Superior temporal gyrus (tissue), 1 donor: ENCODE results near the gene FSTL5.
"Not testable (repeated sequence)": the region's sequence is repeated elsewhere in the genome, so short reads cannot be mapped to it uniquely, and the experiment has no call there.

Source experiments
- DNase-seq: peaks from one replicate; pipeline ENCODE4 v3.0.0-alpha.2; 2016; ENCODE audit errors: extremely low spot score

Gene FSTL5

DNA sequence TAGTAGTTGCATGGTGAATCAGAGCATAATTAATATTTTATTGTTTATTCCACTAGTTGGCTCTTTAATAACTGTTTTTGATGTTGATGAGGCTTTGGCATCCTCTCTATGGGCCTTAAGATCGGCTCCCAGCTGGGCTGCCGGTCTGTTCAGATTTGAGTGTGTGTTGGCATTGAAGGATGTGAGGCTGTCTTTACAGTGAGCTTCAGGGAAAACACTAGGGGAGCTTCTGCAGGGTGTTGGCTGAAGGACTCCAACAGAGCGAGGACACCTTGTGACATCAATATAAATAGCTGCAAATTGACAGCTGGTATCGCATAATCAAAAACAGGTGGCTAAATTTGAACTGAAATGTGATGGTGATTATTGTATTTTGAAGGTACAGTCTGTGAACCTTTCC lies 322.0 kb downstream of the FSTL5 start:
- no peak for DNase-seq

- no peak for DNase-seq
Observed at GRCh38 chr4:161829591-161829990, 334.2 kb downstream of the FSTL5 start.

DNA sequence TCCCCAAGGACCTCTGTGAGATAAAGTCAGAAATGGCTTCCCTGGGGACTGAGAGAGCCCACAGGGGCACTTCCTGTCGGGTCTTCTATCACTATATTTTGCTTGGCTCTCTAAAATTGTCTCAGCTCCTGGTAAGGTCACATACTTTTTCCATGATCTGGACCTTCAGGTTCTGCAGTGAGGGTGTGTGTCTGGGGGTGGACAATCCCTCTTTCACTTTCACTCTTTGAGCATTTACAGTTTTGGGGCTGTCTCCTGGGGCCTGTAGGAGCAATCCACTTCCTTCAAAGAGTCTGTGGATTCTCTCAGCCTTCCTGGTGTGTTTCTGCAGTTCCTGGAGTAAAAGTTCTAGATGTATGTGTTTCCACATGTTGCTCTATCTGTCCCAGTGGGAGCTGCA lies 335.7 kb downstream of the FSTL5 start:
- DNase-seq: no peak

DNA sequence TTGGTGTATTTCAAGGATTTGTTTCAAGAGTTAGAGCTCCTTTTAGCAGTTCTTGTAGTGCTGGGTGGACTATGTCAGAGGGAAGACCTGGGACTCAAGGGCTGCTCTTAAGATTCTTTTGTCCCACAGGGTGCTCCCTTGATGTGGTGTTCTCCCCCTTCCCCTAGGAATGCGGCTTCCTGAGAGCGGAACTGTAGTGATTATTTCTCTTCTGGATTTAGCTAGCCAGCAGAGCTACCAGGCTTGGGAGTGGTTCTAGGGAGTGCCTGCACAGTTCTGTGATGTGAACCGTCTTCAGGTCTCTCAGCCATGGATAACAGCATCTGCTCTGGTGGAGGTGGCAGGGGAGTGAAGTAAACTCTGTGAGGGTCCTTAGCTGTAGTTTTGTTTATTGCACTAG lies 336.8 kb downstream of the FSTL5 start:
- no peak for DNase-seq

- no peak for DNase-seq
Observed at GRCh38 chr4:161823450-161823849, 340.4 kb downstream of the FSTL5 start.

DNA sequence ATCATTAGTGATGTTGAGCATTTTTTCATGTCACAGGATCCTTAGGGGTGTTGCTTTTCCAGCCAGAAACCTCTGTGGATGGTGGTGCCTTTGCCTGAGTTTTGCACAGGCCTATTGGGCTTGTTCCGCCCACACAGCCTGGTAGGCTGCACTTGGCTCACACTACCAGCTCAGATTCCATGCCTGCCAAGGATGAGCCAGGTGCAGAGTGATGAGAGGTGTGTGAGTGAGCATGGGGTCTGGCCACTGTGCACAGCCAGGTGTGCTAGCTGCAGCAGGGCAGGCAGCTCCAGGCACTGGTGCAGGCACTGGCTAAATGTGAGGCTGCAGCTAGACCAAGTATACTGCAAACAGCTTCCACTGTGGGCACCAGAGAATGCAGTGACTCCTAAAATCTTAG lies 341.6 kb downstream of the FSTL5 start:
- DNase-seq: no peak

DNA sequence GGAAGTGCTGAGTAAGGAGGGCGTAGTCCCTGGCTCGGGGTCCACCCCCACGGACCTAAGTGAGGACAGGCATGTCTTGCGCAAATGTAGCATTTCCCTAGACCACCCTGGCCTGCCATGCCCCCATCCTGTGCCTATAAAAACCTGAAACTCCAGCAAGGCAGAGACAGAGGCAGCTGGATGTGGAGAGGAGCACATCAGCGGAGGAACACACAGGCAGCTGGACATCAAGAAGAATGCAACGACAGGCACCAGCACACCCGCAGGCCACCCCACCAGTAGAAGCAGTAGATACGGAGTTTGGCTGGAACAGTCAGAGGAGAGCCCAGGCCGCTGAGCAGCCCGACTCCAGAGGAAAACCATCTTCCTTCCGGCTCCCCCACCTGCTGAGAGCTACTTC lies 345.9 kb downstream of the FSTL5 start:
- DNase-seq: no peak

GRCh38 chr4:161816958-161817357 lies 346.8 kb downstream of the FSTL5 start:
- no peak for DNase-seq

DNA sequence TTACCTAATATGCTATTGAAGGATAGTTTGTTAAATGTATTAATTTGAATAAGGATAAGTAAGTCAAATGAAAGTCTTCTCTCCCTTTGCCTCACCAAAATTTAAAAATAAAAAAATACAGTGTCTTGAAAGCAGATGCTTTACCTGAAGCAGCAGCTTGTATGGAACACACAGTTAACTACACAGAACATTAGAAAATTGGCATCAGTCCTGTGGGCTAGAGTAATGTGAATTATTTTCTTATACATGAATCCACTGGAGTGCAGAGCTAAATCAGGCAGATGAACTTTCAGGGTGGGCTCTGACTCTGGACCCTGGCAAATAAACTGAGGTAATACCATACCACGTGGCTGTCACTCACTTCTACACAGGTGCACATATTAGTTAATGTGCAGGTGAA lies 348.0 kb downstream of the FSTL5 start:
- no peak for DNase-seq

GRCh38 chr4:161813889-161814288 lies 349.9 kb downstream of the FSTL5 start:
- DNase-seq: no peak

- DNase-seq: no peak
Observed at GRCh38 chr4:161813389-161813788, 350.4 kb downstream of the FSTL5 start.

- no peak for DNase-seq
Observed at GRCh38 chr4:161803171-161803570, 360.6 kb downstream of the FSTL5 start.

GRCh38 chr4:161799710-161800109 lies 364.1 kb downstream of the FSTL5 start:
- no peak for DNase-seq

DNA sequence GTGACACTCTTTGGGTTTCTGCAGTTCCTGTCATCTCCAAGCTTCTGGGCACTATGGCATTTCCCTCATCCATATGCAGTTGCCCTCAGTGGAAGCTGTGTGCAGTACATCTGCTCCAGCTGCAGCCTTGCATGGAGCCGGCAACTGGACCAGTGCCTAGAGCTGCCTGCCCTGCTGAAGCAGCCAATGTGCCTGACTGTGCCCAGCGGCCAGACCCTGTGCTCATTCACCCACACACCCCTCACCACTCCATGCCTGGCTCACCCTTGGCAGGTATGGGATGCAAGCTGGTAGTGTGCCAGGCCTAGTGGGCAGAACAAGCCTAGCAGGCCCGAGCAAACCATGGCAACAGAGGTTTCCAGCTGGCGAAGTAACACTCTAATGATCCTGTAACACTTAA lies 370.8 kb downstream of the FSTL5 start:
- no peak for DNase-seq

DNA sequence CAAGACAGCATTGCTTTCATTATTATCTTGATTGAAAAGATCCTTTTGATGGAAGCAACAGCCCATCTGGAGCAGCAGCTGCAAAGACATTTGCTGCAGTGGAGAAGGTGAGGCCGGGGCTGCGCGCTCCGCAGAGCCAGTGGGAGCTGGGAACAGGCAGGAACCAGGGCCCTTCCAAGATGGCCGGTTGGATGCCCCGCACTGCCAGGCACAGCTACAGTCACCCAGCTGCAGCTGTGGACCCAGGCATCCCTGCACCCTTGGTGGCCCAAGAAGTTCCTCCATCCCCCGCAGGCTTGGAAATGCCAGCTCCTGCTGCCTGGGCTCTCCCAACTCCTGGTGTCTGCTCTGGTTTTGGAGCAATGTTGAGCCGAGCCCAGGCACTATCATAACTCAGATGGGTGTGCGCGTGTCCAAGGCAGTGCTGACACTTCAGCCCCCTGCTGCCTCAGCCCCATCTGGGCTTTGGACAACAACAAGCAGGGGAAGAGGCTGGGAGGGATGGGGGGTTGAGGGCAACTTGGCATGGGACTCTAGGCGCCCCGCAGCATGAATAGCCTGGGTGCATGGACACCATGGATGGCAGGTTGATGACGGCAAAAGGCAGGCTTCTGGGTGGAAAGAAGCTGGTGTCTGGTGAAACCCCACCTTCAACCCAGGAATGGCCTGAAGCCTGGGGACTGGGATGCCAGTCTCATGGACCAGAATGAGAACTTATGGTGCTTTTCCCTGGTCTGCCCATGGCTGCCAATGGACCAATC lies 371.8 kb downstream of the FSTL5 start:
- DNase-seq: no peak

- DNase-seq: no peak
Observed at GRCh38 chr4:161767116-161767515, 396.7 kb downstream of the FSTL5 start.

GRCh38 chr4:161762796-161763195 lies 401.0 kb downstream of the FSTL5 start:
- DNase-seq: no peak

GRCh38 chr4:161760008-161760407 lies 403.8 kb downstream of the FSTL5 start:
- DNase-seq: no peak

GRCh38 chr4:161758412-161758811 lies 405.4 kb downstream of the FSTL5 start:
- not testable (repeated sequence) for DNase-seq

- DNase-seq: no peak
Observed at GRCh38 chr4:161728929-161729328, 434.9 kb downstream of the FSTL5 start.

GRCh38 chr4:161721947-161722346 lies 441.9 kb downstream of the FSTL5 start:
- DNase-seq: no peak

DNA sequence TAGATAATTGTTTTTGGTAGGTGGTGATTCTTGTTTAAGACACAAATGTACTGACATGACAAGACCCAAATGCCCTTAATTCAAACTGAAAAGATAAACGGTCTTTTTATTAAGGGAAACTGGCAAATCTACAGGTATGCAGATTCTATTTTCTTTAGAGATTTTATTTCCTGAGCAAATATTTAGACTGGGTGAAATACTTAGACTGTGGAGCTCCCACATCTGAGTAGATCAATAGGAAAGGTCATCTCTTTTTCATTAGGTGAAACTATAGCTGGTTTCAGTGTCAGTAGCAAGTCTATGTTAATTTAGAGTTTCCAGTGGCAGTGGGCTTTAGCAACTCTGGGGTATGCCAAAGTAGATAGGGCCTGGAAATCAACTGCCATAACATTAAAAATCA lies 446.7 kb downstream of the FSTL5 start:
- no peak for DNase-seq

DNA sequence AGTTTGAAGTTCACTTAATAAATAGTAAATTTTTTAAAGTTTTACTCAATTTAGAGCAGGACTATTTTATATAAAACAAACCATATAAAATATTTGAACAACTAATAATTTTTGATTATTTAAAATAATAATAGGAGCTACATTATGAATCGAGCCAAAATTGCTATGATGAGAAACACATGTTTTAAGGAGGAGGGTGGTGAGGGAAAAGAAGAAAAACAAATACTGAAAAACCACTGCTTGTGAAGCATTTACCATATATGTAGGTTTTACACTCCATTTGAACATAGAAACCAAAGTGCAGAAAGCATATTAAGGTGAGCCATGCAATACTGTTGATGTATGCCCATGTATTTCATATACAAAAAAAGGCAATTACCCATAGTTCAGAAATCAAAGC lies 448.9 kb downstream of the FSTL5 start:
- DNase-seq: no peak
